K562 (cell line): ENCODE data around the gene ERAS. TPM values are rescaled to one million over a fixed set of nuclear protein-coding genes. Genes with fewer than 3 reads are reported as not detected.

Source experiments
- ETS1 ChIP-seq: conservative IDR thresholded peaks from 2 replicates; pipeline ENCODE4 v1.6.1; 2011; ENCODE audit warnings: low read depth, mild to moderate bottlenecking, low read length; ENCODE audit not compliant: control insufficient read depth
- POLR2AphosphoS5 ChIP-seq: IDR thresholded peaks from 2 replicates; pipeline ENCODE4 v1.6.1; 2011; ENCODE audit warnings: mild to moderate bottlenecking, low read depth, low read length, moderate library complexity; ENCODE audit not compliant: control insufficient read depth, insufficient read depth
- ZNF239 ChIP-seq: fragments of 250-450 bp; sonication (Bioruptor Pico); IDR thresholded peaks from 2 replicates; pipeline ENCODE4 v1.4.0; 2020; ENCODE audit warnings: mild to moderate bottlenecking
- ZNF274 ChIP-seq: IDR thresholded peaks from 2 replicates; pipeline ENCODE4 v1.6.1; 2011; ENCODE audit warnings: low read depth, mild to moderate bottlenecking, low read length, moderate library complexity, borderline replicate concordance
- ZNF318 ChIP-seq, 2 experiments: fragments of 450-650 bp; IDR thresholded peaks; 2 replicates each; pipeline ENCODE4 v1.6.1; 2016; ENCODE audit warnings: mild to moderate bottlenecking in 2 of 2, borderline replicate concordance in 1 of 2, low read depth in 1 of 2, moderate library complexity in 1 of 2
- polyA plus RNA-seq, 8 experiments: library from polyadenylated mRNA; depleted of rRNA in 4 of 8; stranded (reverse) in 5 of 8; unstranded in 3 of 8; fragments of >200 nt; fragmentation: Nextera tagmentation in 2 of 8; fragmentation: Illumina TruSeq in 1 of 8; extraction: Ambion mirVana in 2 of 8; extraction: Trizol in 1 of 8; gene quantifications; 2 replicates each; pipeline versions ENCODE4 v1.2.1 to v1.2.3, GENCODE V29; 2011 to 2014; ENCODE audit warnings: inconsistent platforms in 1 of 8, missing spikeins in 1 of 8
- total RNA-seq, 7 experiments: library from RNA; depleted of rRNA in 6 of 7; stranded (reverse); fragments of >200 nt in 6 of 7; fragmentation: Illumina TruSeq in 2 of 7; extraction: Trizol in 2 of 7; gene quantifications; 2 replicates each; pipeline versions ENCODE4 v1.2.1 to v1.2.3, GENCODE V29; 2011 to 2021; ENCODE audit warnings: low replicate concordance in 1 of 7
- TF ChIP-seq, protein P1 (sequence below): fragments of 250-450 bp; sonication (Bioruptor Pico); IDR thresholded peaks from 2 replicates; pipeline ENCODE4 v1.8.0; 2022; ENCODE audit warnings: moderate library complexity, mild to moderate bottlenecking, inconsistent platforms
- TF ChIP-seq, protein P2 (sequence below): fragments of 250-450 bp; sonication (Bioruptor Pico); IDR thresholded peaks from 2 replicates; pipeline ENCODE4 v1.5.0; 2021; ENCODE audit warnings: mild to moderate bottlenecking, borderline replicate concordance

ERAS gene
- total and polyA plus RNA-seq, 9 of the 15 experiments (the other 6 are each of a cell fraction or from before 2014, with no cell fraction given) = 0.07 to 0.12 TPM; not detected in 7

DNA sequence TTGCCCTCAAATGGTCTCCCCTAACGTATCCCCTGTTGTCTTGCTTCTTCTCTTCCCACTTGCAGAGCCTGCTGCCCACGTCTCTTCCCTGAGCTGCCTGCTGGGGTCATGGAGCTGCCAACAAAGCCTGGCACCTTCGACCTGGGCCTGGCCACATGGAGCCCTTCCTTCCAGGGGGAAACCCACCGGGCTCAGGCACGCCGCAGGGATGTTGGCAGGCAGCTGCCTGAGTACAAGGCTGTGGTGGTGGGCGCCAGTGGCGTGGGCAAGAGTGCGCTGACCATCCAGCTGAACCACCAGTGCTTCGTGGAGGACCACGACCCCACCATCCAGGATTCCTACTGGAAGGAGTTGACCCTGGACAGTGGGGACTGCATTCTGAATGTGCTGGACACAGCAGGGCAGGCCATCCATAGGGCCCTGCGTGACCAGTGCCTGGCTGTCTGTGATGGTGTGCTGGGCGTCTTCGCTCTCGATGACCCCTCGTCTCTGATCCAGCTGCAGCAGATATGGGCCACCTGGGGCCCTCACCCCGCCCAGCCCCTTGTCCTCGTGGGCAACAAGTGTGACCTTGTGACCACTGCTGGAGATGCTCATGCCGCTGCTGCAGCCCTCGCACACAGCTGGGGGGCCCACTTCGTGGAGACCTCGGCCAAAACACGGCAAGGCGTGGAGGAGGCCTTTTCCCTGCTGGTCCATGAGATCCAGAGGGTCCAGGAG lies 2.9 kb downstream of the ERAS start (continued):
- TF ChIP-seq ZNF318 (IDR thresholded peaks at IDR 0.05; ENCODE audit: borderline replicate concordance in 1 of 2, low read depth in 1 of 2) (no peak), ZNF239 (CRISPR knock-in tag) (no peak), ZNF274 (no peak), POLR2AphosphoS5 (no peak), ETS1 (no peak)
- TF ChIP-seq, protein P1, sequence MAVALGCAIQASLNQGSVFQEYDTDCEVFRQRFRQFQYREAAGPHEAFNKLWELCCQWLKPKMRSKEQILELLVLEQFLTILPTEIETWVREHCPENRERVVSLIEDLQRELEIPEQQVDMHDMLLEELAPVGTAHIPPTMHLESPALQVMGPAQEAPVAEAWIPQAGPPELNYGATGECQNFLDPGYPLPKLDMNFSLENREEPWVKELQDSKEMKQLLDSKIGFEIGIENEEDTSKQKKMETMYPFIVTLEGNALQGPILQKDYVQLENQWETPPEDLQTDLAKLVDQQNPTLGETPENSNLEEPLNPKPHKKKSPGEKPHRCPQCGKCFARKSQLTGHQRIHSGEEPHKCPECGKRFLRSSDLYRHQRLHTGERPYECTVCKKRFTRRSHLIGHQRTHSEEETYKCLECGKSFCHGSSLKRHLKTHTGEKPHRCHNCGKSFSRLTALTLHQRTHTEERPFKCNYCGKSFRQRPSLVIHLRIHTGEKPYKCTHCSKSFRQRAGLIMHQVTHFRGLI = no peak
- TF ChIP-seq, protein P2, sequence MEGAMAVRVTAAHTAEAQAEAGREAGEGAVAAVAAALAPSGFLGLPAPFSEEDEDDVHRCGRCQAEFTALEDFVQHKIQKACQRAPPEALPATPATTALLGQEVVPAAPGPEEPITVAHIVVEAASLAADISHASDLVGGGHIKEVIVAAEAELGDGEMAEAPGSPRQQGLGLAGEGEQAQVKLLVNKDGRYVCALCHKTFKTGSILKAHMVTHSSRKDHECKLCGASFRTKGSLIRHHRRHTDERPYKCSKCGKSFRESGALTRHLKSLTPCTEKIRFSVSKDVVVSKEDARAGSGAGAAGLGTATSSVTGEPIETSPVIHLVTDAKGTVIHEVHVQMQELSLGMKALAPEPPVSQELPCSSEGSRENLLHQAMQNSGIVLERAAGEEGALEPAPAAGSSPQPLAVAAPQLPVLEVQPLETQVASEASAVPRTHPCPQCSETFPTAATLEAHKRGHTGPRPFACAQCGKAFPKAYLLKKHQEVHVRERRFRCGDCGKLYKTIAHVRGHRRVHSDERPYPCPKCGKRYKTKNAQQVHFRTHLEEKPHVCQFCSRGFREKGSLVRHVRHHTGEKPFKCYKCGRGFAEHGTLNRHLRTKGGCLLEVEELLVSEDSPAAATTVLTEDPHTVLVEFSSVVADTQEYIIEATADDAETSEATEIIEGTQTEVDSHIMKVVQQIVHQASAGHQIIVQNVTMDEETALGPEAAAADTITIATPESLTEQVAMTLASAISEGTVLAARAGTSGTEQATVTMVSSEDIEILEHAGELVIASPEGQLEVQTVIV (CRISPR knock-in tag) = no peak
